Testis (tissue), 2 donors: ENCODE data around the gene LPAR5.

Source experiments
- POLR2A ChIP-seq: fragments of 450-650 bp; IDR thresholded peaks from one replicate; pipeline ENCODE4 v1.6.1; 2017; ENCODE audit warnings: antibody characterized with exemption, mild to moderate bottlenecking, moderate library complexity
- TF ChIP-seq, protein P1 (sequence below), 3 experiments: fragments of 450-650 bp in 2 of 3; fragments of 200-600 bp in 1 of 3; sonication (generic) in 1 of 3; IDR thresholded peaks; one replicate each; pipeline ENCODE4 v1.5.1; 2016 to 2019; ENCODE audit warnings: antibody characterized with exemption in 3 of 3, mild to moderate bottlenecking in 2 of 3, moderate library complexity in 1 of 3

DNA sequence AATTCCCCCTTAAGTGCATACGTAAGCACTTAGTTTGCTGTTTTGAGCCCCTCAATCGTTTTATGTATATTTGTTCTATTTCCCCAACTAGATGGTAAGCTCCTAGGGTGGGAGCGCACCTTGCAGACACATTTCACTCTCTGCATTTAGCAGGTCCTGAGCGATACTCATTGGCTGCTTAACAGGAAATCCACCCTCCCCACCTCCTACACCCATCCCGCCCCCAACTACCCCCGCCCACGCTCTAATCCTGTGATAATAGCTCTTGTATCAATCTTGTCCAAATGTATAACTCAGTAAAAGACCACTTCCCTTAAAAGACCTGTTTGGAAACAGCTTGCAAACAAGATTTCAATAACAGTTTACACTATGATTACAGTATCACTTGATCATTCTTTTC lies 8.1 kb downstream of the LPAR5 start:
- TF ChIP-seq, protein P1, sequence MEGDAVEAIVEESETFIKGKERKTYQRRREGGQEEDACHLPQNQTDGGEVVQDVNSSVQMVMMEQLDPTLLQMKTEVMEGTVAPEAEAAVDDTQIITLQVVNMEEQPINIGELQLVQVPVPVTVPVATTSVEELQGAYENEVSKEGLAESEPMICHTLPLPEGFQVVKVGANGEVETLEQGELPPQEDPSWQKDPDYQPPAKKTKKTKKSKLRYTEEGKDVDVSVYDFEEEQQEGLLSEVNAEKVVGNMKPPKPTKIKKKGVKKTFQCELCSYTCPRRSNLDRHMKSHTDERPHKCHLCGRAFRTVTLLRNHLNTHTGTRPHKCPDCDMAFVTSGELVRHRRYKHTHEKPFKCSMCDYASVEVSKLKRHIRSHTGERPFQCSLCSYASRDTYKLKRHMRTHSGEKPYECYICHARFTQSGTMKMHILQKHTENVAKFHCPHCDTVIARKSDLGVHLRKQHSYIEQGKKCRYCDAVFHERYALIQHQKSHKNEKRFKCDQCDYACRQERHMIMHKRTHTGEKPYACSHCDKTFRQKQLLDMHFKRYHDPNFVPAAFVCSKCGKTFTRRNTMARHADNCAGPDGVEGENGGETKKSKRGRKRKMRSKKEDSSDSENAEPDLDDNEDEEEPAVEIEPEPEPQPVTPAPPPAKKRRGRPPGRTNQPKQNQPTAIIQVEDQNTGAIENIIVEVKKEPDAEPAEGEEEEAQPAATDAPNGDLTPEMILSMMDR (IDR thresholded peaks at IDR 0.05): no peak
- no peak for TF ChIP-seq POLR2A
